ENCODE results near the gene MYO5B.

Gene MYO5B

GRCh38 chr18:49861659-49862058 lies 333.3 kb downstream of the MYO5B start:
- peaks cover 10% of the 10 kb centered on the region for H3K4me1 ChIP-seq
- H3K9me3 ChIP-seq, result no peaks in the 10 kb centered on the region
- no peak overlapping the region for H3K27ac ChIP-seq
- no peak overlapping the region for H3K9ac ChIP-seq
- H3K4me3 ChIP-seq, result no peak overlapping the region
- no peaks in the 10 kb centered on the region for H3K36me3 ChIP-seq
- H3K27me3 ChIP-seq, result no peaks in the 10 kb centered on the region
- H4K20me1 ChIP-seq, result no peaks in the 10 kb centered on the region
- no peak overlapping the region for H3K4me2 ChIP-seq
- TF ChIP-seq Cebpa-rat (IDR thresholded peaks at IDR 0.05), result no peak

GRCh38 chr18:49859725-49860124 lies 335.2 kb downstream of the MYO5B start:
- H3K4me1 ChIP-seq, result peaks cover 10% of the 10 kb centered on the region
- no peak overlapping the region for H3K4me2 ChIP-seq
- H3K27ac ChIP-seq, result no peak overlapping the region
- no peak for TF ChIP-seq Cebpa-rat (IDR thresholded peaks at IDR 0.05)
- no peak overlapping the region for H3K4me3 ChIP-seq
- H4K20me1 ChIP-seq, result no peaks in the 10 kb centered on the region
- no peaks in the 10 kb centered on the region for H3K9me3 ChIP-seq
- H3K36me3 ChIP-seq, result no peaks in the 10 kb centered on the region
- no peaks in the 10 kb centered on the region for H3K27me3 ChIP-seq
- no peak overlapping the region for H3K9ac ChIP-seq

GRCh38 chr18:49859021-49859359 lies 336.0 kb downstream of the MYO5B start:
- H3K4me3 ChIP-seq, result no peak overlapping the region
- H3K4me2 ChIP-seq, result no peak overlapping the region
- H4K20me1 ChIP-seq, result no peaks in the 10 kb centered on the region
- H3K27ac ChIP-seq, result no peak overlapping the region
- peaks cover 10% of the 10 kb centered on the region for H3K4me1 ChIP-seq
- 0 out of 2 replicates have a peak overlapping the region, but pooled peaks have one; percentile 12 for H3K9ac ChIP-seq
- no peaks in the 10 kb centered on the region for H3K9me3 ChIP-seq
- TF ChIP-seq Cebpa-rat (IDR thresholded peaks at IDR 0.05), result no peak
- H3K36me3 ChIP-seq, result no peaks in the 10 kb centered on the region
- H3K27me3 ChIP-seq, result no peaks in the 10 kb centered on the region

GRCh38 chr18:49858309-49859020 lies 336.5 kb downstream of the MYO5B start:
- Histone ChIP-seq H3K27me3 (no peaks in the 10 kb centered on the region), H3K4me3 (no peak overlapping the region), H4K20me1 (no peaks in the 10 kb centered on the region), H3K4me1 (peaks cover 10% of the 10 kb centered on the region), H3K36me3 (no peaks in the 10 kb centered on the region), H3K27ac (peak overlapping the region; percentile 27; the same call in 1 of the 2 replicates), H3K9ac (no peak overlapping the region), H3K4me2 (peak overlapping the region; percentile 33), H3K9me3 (no peaks in the 10 kb centered on the region)
- no peak for TF ChIP-seq Cebpa-rat (IDR thresholded peaks at IDR 0.05)

GRCh38 chr18:49857708-49858107 lies 337.2 kb downstream of the MYO5B start:
- no peak overlapping the region for H3K9ac ChIP-seq
- H4K20me1 ChIP-seq, result no peaks in the 10 kb centered on the region
- H3K36me3 ChIP-seq, result no peaks in the 10 kb centered on the region
- no peak for TF ChIP-seq Cebpa-rat (IDR thresholded peaks at IDR 0.05)
- H3K9me3 ChIP-seq, result no peaks in the 10 kb centered on the region
- H3K4me1 ChIP-seq, result peaks cover 10% of the 10 kb centered on the region
- H3K4me2 ChIP-seq, result no peak overlapping the region
- no peaks in the 10 kb centered on the region for H3K27me3 ChIP-seq
- no peak overlapping the region for H3K4me3 ChIP-seq
- H3K27ac ChIP-seq, result no peak overlapping the region

- Histone ChIP-seq H3K4me3 (no peak overlapping the region), H3K9ac (no peak overlapping the region), H3K27ac (no peak overlapping the region), H3K4me2 (no peak overlapping the region), H4K20me1 (no peaks in the 10 kb centered on the region), H3K27me3 (no peaks in the 10 kb centered on the region), H3K9me3 (no peaks in the 10 kb centered on the region), H3K36me3 (no peaks in the 10 kb centered on the region), H3K4me1 (peaks cover 10% of the 10 kb centered on the region)
- no peak for TF ChIP-seq Cebpa-rat (IDR thresholded peaks at IDR 0.05)
These were observed 338.5 kb downstream of the MYO5B start for GRCh38 chr18:49856496-49856895.

GRCh38 chr18:49855711-49856415 lies 339.1 kb downstream of the MYO5B start:
- Histone ChIP-seq H3K4me2 (no peak overlapping the region), H4K20me1 (no peaks in the 10 kb centered on the region), H3K27me3 (no peaks in the 10 kb centered on the region), H3K9me3 (no peaks in the 10 kb centered on the region), H3K9ac (no peak overlapping the region), H3K27ac (no peak overlapping the region), H3K4me1 (peaks cover 10% of the 10 kb centered on the region), H3K4me3 (no peak overlapping the region), H3K36me3 (no peaks in the 10 kb centered on the region)
- no peak for TF ChIP-seq Cebpa-rat (IDR thresholded peaks at IDR 0.05)

- H4K20me1 ChIP-seq, result no peaks in the 10 kb centered on the region
- H3K27me3 ChIP-seq, result no peaks in the 10 kb centered on the region
- no peaks in the 10 kb centered on the region for H3K9me3 ChIP-seq
- H3K9ac ChIP-seq, result no peak overlapping the region
- H3K4me2 ChIP-seq, result no peak overlapping the region
- no peak overlapping the region for H3K27ac ChIP-seq
- TF ChIP-seq Cebpa-rat (IDR thresholded peaks at IDR 0.05), result no peak
- H3K4me1 ChIP-seq, result peaks cover 10% of the 10 kb centered on the region
- no peak overlapping the region for H3K4me3 ChIP-seq
- H3K36me3 ChIP-seq, result no peaks in the 10 kb centered on the region
These were observed 340.3 kb downstream of the MYO5B start for GRCh38 chr18:49854681-49855080.

- Histone ChIP-seq H4K20me1 (no peaks in the 10 kb centered on the region), H3K4me3 (no peak overlapping the region), H3K9me3 (no peaks in the 10 kb centered on the region), H3K9ac (no peak overlapping the region), H3K4me2 (no peak overlapping the region), H3K4me1 (peaks cover 7% of the 10 kb centered on the region), H3K27me3 (no peaks in the 10 kb centered on the region), H3K27ac (no peak overlapping the region), H3K36me3 (no peaks in the 10 kb centered on the region)
- TF ChIP-seq Cebpa-rat (IDR thresholded peaks at IDR 0.05), result no peak
These were observed 341.5 kb downstream of the MYO5B start for GRCh38 chr18:49853436-49853835.

GRCh38 chr18:49853011-49853410 lies 341.9 kb downstream of the MYO5B start:
- Histone ChIP-seq H3K9ac (no peak overlapping the region), H3K4me3 (no peak overlapping the region), H3K4me1 (peaks cover 3% of the 10 kb centered on the region; the same call in 1 of the 2 replicates), H3K27me3 (no peaks in the 10 kb centered on the region), H3K9me3 (no peaks in the 10 kb centered on the region), H3K36me3 (no peaks in the 10 kb centered on the region), H3K4me2 (no peak overlapping the region), H3K27ac (no peak overlapping the region), H4K20me1 (no peaks in the 10 kb centered on the region)
- no peak for TF ChIP-seq Cebpa-rat (IDR thresholded peaks at IDR 0.05)

All from BLaER1 (cell line).